CD4-positive, alpha-beta memory T cell (primary cell): ENCODE data around the gene MARCHF9. TPM values are rescaled to one million over a fixed set of nuclear protein-coding genes. Genes with fewer than 3 reads are reported as not detected.

Source experiments
- CTCF ChIA-PET: fragments of 350-600 bp; sonication (Branson Sonifier 250); formaldehyde crosslinking; loops from one replicate; lab custom pipeline; 2021; ENCODE audit warnings: inconsistent platforms; ENCODE audit not compliant: partially characterized antibody; lab: Charles Lee
- POLR2A ChIA-PET: fragments of 350-600 bp; sonication (Branson Sonifier 250); formaldehyde crosslinking; loops from one replicate; lab custom pipeline; 2021; ENCODE audit not compliant: partially characterized antibody; lab: Charles Lee
- DNase-seq, 5 donors: peaks; one replicate each; pipeline versions ENCODE4 v3.0.0 to v3.0.0-alpha.2; 2020 to 2022; ENCODE audit warnings: mixed read lengths in 1 of 5
- H3K27ac ChIP-seq: one replicate; pipeline ENCODE4 v1.7.0; 2013; ENCODE audit warnings: low read depth, low read length
- H3K27me3 ChIP-seq: 2 replicates; pipeline ENCODE4 v1.7.0; 2013; ENCODE audit warnings: mild to moderate bottlenecking, low read length, moderate library complexity; ENCODE audit not compliant: insufficient read depth
- H3K36me3 ChIP-seq: 2 replicates; pipeline ENCODE4 v1.7.0; 2013; ENCODE audit warnings: mild to moderate bottlenecking, low read length, moderate library complexity; ENCODE audit not compliant: insufficient read depth
- H3K4me1 ChIP-seq: 2 replicates; pipeline ENCODE4 v1.7.0; 2013; ENCODE audit warnings: mild to moderate bottlenecking, low read length, moderate library complexity; ENCODE audit not compliant: insufficient read depth
- H3K4me3 ChIP-seq, 2 donors: one replicate each; pipeline ENCODE4 v1.7.0; 2013; ENCODE audit warnings: low read length in 2 of 2, mild to moderate bottlenecking in 1 of 2
- H3K9me3 ChIP-seq, 2 donors: one replicate each; pipeline ENCODE4 v1.7.0; 2013; ENCODE audit warnings: low read length in 2 of 2, control low read depth in 1 of 2; ENCODE audit not compliant: control insufficient read depth in 1 of 2
- H3K27ac Mint-ChIP-seq, 7 donors: one replicate each; pipeline ENCODE4 v1.8.0; 2020 to 2021; ENCODE audit warnings: mixed read lengths in 7 of 7, mild to moderate bottlenecking in 6 of 7, inconsistent platforms in 3 of 7, moderate library complexity in 3 of 7
- H3K27me3 Mint-ChIP-seq, 2 donors: one replicate each; pipeline ENCODE4 v1.8.0; 2020 to 2021; ENCODE audit warnings: mixed read lengths in 2 of 2
- H3K36me3 Mint-ChIP-seq, 2 donors: one replicate each; pipeline ENCODE4 v1.8.0; 2020 to 2021; ENCODE audit warnings: mixed read lengths in 2 of 2, inconsistent platforms in 1 of 2, mild to moderate bottlenecking in 1 of 2
- H3K4me1 Mint-ChIP-seq, 4 donors: one replicate each; pipeline ENCODE4 v1.8.0; 2020 to 2021; ENCODE audit warnings: mixed read lengths in 4 of 4, mild to moderate bottlenecking in 1 of 4
- H3K4me3 Mint-ChIP-seq, 8 donors: one replicate each; pipeline ENCODE4 v1.8.0; 2020 to 2021; ENCODE audit warnings: mixed read lengths in 8 of 8, mild to moderate bottlenecking in 7 of 8, moderate library complexity in 6 of 8, inconsistent platforms in 3 of 8
- H3K9me3 Mint-ChIP-seq, 8 donors: one replicate each; pipeline ENCODE4 v1.8.0; 2020 to 2021; ENCODE audit warnings: mixed read lengths in 8 of 8, mild to moderate bottlenecking in 5 of 8, inconsistent platforms in 3 of 8, moderate library complexity in 1 of 8
- intact Hi-C: fragments of 100-400 bp; cut with micrococcal nuclease; formaldehyde crosslinking; loops from one replicate; pipeline ENCODE4 v1.15.1; 2023
- polyA plus RNA-seq, 2 donors: library from polyadenylated mRNA; unstranded; fragments of 300-500 nt; fragmentation: Illumina TruSeq; gene quantifications; one replicate each; pipeline ENCODE4 v1.2.3, GENCODE V29; 2021
- total RNA-seq, 2 experiments: library from RNA; stranded (reverse); gene quantifications; one replicate each; pipeline ENCODE4 v1.2.3, GENCODE V29; 2021

MARCHF9 gene
- total and polyA plus RNA-seq, 4 experiments from 2014 or later, result 3.7 to 62.8 (median 33.5) TPM

DNA sequence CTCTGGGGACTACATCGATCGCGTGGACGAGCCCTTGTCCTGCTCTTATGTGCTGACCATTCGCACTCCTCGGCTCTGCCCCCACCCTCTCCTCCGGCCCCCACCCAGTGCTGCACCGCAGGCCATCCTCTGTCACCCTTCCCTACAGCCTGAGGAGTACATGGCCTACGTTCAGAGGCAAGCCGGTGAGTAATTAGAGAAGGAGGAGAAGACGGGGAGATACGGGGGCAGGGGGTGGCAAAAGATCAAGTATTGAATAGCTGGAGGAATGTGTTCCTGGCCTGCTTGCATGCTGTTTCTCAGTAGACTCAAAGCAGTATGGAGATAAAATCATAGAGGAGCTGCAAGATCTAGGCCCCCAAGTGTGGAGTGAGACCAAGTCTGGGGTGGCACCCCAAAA, 39.1 kb upstream of the MARCHF9 start:
- intact Hi-C loops, result no loop called here
- CTCF ChIA-PET, result no interaction called here

GRCh38 chr12:57716305-57716704, 38.6 kb upstream of the MARCHF9 start:
- DNase-seq, result no peak
- Histone ChIP-seq H3K36me3 (peaks cover 56% of the 10 kb centered on the region), H3K4me3 (no peak overlapping the region), H3K27me3 (no peaks in the 10 kb centered on the region), H3K4me1 (peaks cover 3% of the 10 kb centered on the region), H3K27ac (no peak overlapping the region), H3K9me3 (no peaks in the 10 kb centered on the region)
- H3K9me3 Mint-ChIP-seq, result peaks cover 0 to 2% (median 0%) of the 10 kb centered on the region in 8 donors
- ChIA-PET POLR2A (interaction anchor here (0.7 kb wide), 1 partner anchor 9 kb away, joined by 3 read pairs; no protein-coding TSS in a partner anchor), CTCF (no interaction called here)
- no peak overlapping the region for H3K4me3 Mint-ChIP-seq
- H3K36me3 Mint-ChIP-seq, result peaks cover 25 to 56% of the 10 kb centered on the region in 2 donors
- peak overlapping the region in 3 of 7 donors; percentile 29 to 80 (median 42) for H3K27ac Mint-ChIP-seq
- intact Hi-C loops, result no loop called here
- no peaks in the 10 kb centered on the region for H3K27me3 Mint-ChIP-seq
- peaks cover 0 to 5% (median under 1%) of the 10 kb centered on the region in 4 donors for H3K4me1 Mint-ChIP-seq

More for the DNA sequence above, 39.1 kb upstream of the MARCHF9 start:
- no peak overlapping the region for H3K27ac ChIP-seq
- Mint-ChIP-seq H3K4me3 (no peak overlapping the region), H3K27me3 (no peaks in the 10 kb centered on the region), H3K9me3 (peaks cover 0 to 2% (median 0%) of the 10 kb centered on the region in 8 donors), H3K36me3 (peaks cover 29 to 52% of the 10 kb centered on the region in 2 donors), H3K27ac (peak overlapping the region in 3 of 7 donors; percentile 19 to 76 (median 25)), H3K4me1 (peaks cover 0 to 6% (median under 1%) of the 10 kb centered on the region in 4 donors)
- peaks cover 51% of the 10 kb centered on the region for H3K36me3 ChIP-seq
- no peak overlapping the region for H3K4me3 ChIP-seq
- POLR2A ChIA-PET, result interaction anchor here (0.7 kb wide), 1 partner anchor 9 kb away, joined by 3 read pairs; no protein-coding TSS in a partner anchor
- no peak for DNase-seq
- peaks cover 3% of the 10 kb centered on the region for H3K4me1 ChIP-seq
- H3K27me3 ChIP-seq, result no peaks in the 10 kb centered on the region
- no peaks in the 10 kb centered on the region for H3K9me3 ChIP-seq

DNA sequence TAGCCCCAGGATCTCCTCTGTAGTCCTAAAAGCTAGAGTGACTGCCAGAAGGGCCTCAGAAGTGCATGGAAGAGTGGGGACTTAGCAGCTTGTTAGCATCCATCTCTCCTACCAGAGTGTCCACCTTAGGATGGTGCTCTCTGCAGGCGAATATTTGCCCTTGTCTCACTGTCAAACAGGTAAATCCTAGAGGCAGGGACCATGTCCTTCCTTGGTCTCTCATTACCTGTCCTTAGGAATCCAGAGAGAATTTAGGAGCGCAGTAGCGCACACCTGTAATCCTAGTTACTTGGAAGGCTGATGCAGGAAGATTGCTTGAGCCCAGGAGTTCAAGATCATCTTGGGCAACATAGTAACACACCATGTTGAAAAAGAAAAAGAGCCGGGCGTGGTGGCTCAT, 37.8 kb upstream of the MARCHF9 start:
- Histone ChIP-seq H3K9me3 (no peaks in the 10 kb centered on the region), H3K4me3 (no peak overlapping the region), H3K27ac (no peak overlapping the region), H3K36me3 (peaks cover 58% of the 10 kb centered on the region), H3K27me3 (no peaks in the 10 kb centered on the region), H3K4me1 (peaks cover 3% of the 10 kb centered on the region)
- intact Hi-C loops, result no loop called here
- Mint-ChIP-seq H3K36me3 (peaks cover 18 to 55% of the 10 kb centered on the region in 2 donors), H3K27ac (peak overlapping the region in 2 of 7 donors; percentile 53 to 66), H3K27me3 (no peaks in the 10 kb centered on the region), H3K4me3 (no peak overlapping the region), H3K9me3 (peaks cover 0 to 2% (median 0%) of the 10 kb centered on the region in 8 donors), H3K4me1 (peaks cover 0 to 9% (median 5%) of the 10 kb centered on the region in 4 donors)
- ChIA-PET CTCF (interaction anchor here (1.3 kb wide), 1 partner anchor 24 kb away, joined by 3 read pairs; no protein-coding TSS in a partner anchor), POLR2A (no interaction called here)
- no peak for DNase-seq

- Histone ChIP-seq H3K4me3 (no peak overlapping the region), H3K27ac (no peak overlapping the region), H3K27me3 (no peaks in the 10 kb centered on the region), H3K36me3 (peaks cover 58% of the 10 kb centered on the region), H3K4me1 (peaks cover under 1% of the 10 kb centered on the region), H3K9me3 (no peaks in the 10 kb centered on the region)
- peaks cover 0 to 2% (median 0%) of the 10 kb centered on the region in 8 donors for H3K9me3 Mint-ChIP-seq
- no peak overlapping the region for H3K4me3 Mint-ChIP-seq
- CTCF ChIA-PET, result interaction anchor here (1.3 kb wide), 1 partner anchor 24 kb away, joined by 3 read pairs; no protein-coding TSS in a partner anchor
- H3K27me3 Mint-ChIP-seq, result no peaks in the 10 kb centered on the region
- H3K27ac Mint-ChIP-seq, result peak overlapping the region in 3 of 7 donors; percentile 0 to 26 (median 20)
- intact Hi-C loops, result no loop called here
- peaks cover 2 to 15% (median 8%) of the 10 kb centered on the region in 4 donors for H3K4me1 Mint-ChIP-seq
- POLR2A ChIA-PET, result no interaction called here
- peaks cover 17 to 49% of the 10 kb centered on the region in 2 donors for H3K36me3 Mint-ChIP-seq
- DNase-seq, result no peak
Observed at GRCh38 chr12:57717846-57718640, 36.9 kb upstream of the MARCHF9 start.

DNA sequence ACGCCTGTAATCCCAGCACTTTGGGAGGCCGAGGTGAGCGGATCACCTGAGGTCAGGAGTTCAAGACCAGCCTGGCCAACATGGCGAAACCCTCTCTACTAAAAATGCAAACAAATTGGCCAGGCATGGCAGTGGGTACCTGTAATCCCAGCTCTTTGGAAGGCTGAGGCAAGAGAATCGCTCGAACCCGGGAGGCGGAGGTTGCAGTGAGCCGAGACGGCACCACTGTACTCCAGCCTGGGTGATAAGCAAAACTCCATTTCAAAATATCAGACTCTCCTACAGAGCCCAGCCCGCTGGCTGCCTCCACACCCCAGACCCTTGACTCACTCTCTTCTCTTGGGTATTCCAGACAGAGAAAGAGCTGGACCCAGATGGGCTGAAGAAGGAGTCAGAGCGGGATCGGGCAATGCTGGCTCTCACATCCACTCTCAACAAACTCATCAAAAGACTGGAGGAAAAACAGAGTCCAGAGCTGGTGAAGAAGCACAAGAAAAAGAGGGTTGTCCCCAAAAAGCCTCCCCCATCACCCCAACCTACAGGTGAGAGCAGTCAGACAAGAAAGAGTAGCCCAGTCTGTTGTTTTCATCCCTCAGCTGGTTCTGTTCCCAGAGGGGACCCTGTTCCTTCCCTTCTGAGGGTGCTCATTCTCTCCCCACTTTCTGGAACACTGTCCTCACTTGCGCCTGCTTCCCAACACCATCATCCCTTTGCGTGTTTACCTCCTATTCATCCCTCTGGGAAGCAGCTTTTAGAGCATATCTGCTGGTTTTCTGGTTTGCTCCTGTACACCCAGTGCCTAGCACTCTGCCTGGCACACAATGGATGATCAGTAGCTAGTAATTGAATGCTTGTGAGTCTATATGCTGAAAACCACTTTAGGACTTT, 36.0 kb upstream of the MARCHF9 start:
- DNase-seq, result no peak
- Histone ChIP-seq H3K36me3 (peaks cover 58% of the 10 kb centered on the region), H3K4me1 (no peaks in the 10 kb centered on the region), H3K27ac (no peak overlapping the region), H3K9me3 (no peaks in the 10 kb centered on the region), H3K4me3 (no peak overlapping the region), H3K27me3 (no peaks in the 10 kb centered on the region)
- ChIA-PET POLR2A (interaction anchor here (0.6 to 1.6 kb wide), 4 partner anchors 14 to 214 kb away, joined by 3 to 5 read pairs (median 4); partner anchors contain the start of genes CDK4 and TSPAN31), CTCF (interaction anchor here (1.3 to 2.0 kb wide), 2 partner anchors 23 kb away, joined by 3 to 6 read pairs; no protein-coding TSS in a partner anchor)
- Mint-ChIP-seq H3K4me1 (peaks cover 6 to 18% (median 13%) of the 10 kb centered on the region in 4 donors), H3K27ac (peak overlapping the region in 4 of 7 donors; percentile 23 to 66 (median 36)), H3K4me3 (no peak overlapping the region), H3K9me3 (peaks cover 0 to 2% (median 0%) of the 10 kb centered on the region in 8 donors), H3K27me3 (no peaks in the 10 kb centered on the region), H3K36me3 (peaks cover 17 to 49% of the 10 kb centered on the region in 2 donors)
- intact Hi-C loops, result no loop called here

- POLR2A ChIA-PET, result interaction anchor here (0.6 to 1.6 kb wide), 5 partner anchors 13 to 32 kb away, joined by 3 to 12 read pairs (median 5); partner anchors contain the start of genes CDK4 and TSPAN31
- peaks cover 19 to 52% of the 10 kb centered on the region in 2 donors for H3K36me3 Mint-ChIP-seq
- H3K27me3 Mint-ChIP-seq, result no peaks in the 10 kb centered on the region
- H3K4me3 Mint-ChIP-seq, result no peak overlapping the region
- H3K9me3 Mint-ChIP-seq, result peaks cover 0 to 2% (median 0%) of the 10 kb centered on the region in 8 donors
- Histone ChIP-seq H3K4me1 (no peaks in the 10 kb centered on the region), H3K36me3 (peaks cover 58% of the 10 kb centered on the region), H3K4me3 (no peak overlapping the region), H3K27me3 (no peaks in the 10 kb centered on the region), H3K27ac (no peak overlapping the region), H3K9me3 (no peaks in the 10 kb centered on the region)
- peaks cover 11 to 29% (median 18%) of the 10 kb centered on the region in 4 donors for H3K4me1 Mint-ChIP-seq
- intact Hi-C loops, result no loop called here
- CTCF ChIA-PET, result interaction anchor here (1.2 to 2.0 kb wide), 2 partner anchors 21 to 135 kb away, joined by 3 to 6 read pairs; no protein-coding TSS in a partner anchor
- H3K27ac Mint-ChIP-seq, result peak overlapping the region in 3 of 7 donors; percentile 46 to 70 (median 47)
- no peak for DNase-seq
Observed at GRCh38 chr12:57719777-57720605, 34.9 kb upstream of the MARCHF9 start.
